ENCODE results near the gene PKD1.

Gene PKD1

DNA sequence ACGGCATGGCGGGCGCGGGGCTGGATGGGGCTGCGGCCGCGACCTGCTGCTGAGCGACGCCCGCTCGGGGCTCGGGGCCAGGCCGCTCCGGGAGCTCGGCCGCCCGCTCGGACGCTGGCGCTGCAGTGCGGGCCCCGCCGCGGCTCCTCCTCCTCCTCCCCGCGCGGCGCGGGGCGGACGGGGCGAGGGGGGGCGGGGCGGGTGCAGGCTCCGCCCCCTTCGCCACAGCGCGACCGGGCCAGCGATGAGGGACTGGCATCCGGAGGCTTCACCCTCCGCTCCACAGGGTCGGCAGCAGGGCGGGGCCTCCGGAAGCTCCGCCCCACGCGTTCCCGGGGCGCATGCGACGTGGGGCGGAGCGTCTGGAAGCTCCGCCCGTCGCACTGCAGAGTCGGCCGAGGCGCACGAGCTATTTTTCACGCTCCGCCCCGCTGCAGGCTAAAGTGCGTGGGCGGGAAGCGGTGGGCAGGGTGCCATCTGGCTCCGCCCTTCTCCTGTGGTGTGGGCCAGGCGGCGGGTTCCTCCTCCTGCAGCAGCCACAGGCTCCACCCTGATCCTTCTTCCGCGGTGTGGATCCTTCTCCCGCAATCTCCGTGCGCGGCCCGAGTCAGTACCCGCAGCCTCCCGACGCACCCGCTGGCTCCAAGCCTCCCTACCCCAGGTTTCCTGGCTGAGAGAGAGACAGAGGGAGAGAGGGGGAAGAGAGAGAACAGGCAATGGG lies at the start of gene PKD1:
PKD1 (minus strand) TSS at position 129 of the 721 bp plus-strand sequence. CDS start 209 bp downstream, outside the sequence.
- DNase-seq (ENCODE audit: low read depth in 2 of 2) = peak; percentile 98

DNA sequence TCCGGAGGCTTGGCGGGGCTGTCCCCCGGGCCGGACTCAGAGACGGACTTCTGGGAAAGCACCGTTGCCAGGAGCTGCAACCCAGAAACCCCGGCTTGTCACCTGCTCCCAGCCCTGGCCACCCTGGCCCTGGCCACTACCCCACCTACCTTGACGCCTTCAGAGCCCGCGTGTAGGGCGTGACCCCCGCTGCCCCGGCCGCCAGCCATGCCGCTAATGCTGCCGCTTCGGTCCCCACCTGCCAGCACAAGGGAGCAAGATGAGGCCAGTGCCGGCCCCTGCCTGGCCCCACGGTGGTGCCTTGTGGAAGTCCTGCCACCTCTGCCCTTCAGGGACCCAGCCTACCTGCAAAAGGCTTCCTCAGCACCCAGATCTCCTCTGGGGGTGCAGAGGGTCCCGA lies 49.3 kb upstream of the PKD1 start:
- no peak for DNase-seq (ENCODE audit: low read depth in 2 of 2)

DNA sequence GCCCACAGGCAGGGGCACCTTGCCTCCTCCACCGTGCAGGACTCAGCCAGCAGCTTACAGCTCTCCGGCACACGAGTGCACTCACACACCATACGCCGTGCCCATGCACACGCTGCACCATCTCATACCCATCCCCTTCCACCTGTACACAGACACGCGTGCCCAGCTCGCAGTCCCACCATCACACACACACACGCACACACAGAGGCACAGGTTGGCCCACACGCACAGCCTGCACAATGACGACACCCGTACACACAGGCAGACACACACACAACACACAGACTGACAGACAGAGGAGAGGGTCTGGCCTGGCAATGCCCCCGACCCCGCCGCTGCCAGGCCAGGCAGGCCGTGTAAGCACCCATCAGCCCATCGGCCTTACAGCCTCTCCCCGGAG lies 48.6 kb upstream of the PKD1 start:
- DNase-seq (ENCODE audit: low read depth in 2 of 2) = no peak

DNA sequence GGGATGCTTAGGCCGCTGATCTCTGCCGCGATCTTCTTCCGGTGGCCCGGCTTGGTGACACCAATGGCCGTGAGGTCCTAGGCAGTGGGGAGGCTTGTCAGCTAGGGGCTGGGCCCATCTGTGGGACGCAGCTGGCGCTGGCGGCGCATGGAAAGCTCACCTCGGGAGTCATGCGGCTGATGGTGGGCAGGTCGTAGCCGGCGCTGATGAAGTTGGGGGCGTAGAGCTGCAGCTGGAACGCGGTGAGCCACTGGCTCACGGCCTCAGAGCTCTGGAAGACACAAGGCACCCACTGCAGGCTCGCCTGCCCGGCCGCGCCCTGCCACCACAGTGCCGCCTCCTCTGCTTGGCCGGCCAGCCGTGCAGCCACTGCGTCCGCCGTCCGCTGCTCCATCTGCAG lies 48.0 kb upstream of the PKD1 start:
- no peak for DNase-seq (ENCODE audit: low read depth in 2 of 2)

DNA sequence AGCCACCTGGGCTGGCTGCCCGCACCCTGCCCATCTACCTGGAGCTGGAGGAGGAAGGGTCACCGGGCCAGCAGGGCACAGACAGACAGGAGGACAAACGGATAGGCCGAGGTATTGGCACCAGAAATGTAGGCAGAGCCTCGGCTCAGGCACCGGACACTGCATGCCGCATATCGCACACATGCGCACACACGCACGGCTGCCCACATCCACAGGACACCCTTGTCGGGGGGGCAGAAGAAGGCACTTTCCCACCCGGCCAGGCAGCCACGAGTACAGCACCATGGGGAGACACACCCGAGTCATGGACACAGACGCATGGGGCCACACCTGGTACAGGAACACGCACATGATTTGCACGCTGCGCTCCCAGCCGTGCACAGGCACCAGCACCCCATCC lies 46.3 kb upstream of the PKD1 start:
- DNase-seq (ENCODE audit: low read depth in 2 of 2) = no peak

DNA sequence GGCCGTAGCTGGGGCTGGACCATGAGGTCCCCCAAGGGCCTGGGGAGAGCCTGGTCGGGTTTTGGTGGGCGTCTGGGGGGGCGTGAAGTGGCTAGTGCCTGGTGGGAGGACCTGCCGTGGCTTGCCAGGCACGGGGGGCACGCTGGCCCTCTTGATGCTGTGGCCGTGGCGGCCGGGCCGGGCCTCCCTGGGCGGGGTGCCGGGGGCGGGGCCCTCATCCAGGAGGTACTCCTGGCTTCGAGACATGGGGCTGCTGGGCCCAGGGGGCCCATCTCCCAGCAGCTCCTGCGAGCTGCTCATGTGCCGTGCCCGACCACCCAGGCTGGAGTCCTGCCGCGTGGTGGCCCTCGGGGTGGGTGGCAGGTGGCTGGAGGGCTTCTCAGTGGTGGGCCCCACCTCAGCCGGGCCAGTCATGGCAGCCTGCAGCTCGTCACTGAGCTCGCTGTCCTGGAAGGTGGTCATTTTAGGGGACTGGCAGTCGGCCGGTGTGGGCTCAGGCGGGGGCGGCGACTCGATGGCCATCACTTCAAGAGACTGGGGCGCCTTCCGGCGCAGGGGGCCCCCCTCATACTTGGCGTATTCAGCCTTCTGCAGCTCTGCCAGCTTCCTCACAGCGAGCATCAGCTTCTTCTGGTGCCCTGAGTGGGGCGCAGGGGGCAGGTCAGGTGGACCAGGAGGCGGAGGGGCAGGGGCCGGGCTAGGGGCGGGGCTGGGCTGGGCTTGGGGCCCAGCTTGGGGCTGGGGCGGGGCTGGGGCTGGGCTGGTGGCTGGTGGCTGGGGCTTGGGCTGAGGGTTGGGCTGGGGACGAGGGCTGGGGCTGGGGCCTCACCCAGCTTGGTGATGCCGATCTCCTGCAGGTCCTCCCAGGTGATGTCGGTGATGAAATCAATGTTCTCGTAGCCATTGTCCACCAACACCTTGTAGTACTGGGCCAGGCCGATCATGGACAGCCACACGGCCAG lies 45.5 kb upstream of the PKD1 start:
- no peak for DNase-seq (ENCODE audit: low read depth in 2 of 2)

DNA sequence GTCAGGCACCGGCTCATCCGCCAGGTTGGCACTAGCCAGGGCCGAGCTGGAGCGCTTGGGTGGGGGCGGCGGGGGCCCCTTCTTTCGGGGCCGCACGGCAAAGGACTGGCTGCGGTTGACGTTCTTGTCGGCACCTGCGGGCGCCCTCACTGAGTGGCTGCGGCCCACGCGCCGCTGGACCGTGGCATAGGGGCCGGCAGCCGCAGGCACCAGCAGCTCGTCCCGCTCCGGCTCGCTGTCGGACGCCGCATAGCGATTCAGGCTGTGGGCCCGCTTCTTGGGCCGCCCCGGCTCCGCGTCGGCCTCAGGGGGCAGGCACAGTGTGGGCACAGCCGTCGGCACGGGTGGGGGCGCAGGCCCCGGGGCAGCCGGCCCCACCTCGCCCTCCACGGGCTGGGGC lies 44.8 kb upstream of the PKD1 start:
- DNase-seq (ENCODE audit: low read depth in 2 of 2) = no peak

DNA sequence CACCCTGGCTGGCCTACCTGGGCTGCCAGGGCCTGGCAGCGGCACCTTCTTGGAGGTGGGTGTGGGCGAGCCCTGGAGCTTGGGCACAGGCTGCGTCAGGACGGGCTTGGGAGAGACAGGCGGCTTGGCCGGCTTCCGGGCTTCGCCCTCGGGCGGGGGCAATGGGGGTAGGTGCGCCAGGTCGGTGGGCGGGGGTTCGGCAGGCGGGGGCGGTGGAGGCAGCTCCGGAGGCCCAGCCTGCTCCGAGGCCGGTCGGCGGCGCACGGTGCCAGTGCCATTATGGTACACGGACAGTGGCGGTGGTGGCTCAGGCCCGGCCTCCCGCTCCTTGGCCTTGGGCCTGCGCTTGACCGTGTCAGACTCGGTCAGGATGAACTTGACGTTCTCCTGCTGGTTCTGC lies 43.9 kb upstream of the PKD1 start:
- DNase-seq (ENCODE audit: low read depth in 2 of 2) = no peak

DNA sequence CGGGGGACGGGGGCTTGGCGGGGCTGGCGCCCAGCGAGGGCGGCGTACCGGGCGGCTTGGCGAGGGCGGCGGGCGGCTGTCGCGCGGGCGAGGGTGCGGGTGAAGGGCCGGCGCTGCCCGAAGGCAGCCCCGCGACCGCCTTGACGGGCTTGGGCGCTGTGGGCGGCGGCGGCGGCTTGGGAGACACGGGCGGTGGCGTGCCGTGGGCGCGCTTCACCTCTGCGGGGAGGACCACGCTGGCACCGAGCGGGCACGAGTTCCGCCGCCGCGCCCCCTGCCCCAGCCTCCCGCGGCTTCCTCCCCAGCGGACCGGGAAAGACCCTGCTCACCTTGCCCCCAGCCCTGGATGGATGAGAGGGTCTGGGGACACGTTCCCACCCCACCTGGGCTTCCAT lies 43.4 kb upstream of the PKD1 start:
- no peak for DNase-seq (ENCODE audit: low read depth in 2 of 2)

DNA sequence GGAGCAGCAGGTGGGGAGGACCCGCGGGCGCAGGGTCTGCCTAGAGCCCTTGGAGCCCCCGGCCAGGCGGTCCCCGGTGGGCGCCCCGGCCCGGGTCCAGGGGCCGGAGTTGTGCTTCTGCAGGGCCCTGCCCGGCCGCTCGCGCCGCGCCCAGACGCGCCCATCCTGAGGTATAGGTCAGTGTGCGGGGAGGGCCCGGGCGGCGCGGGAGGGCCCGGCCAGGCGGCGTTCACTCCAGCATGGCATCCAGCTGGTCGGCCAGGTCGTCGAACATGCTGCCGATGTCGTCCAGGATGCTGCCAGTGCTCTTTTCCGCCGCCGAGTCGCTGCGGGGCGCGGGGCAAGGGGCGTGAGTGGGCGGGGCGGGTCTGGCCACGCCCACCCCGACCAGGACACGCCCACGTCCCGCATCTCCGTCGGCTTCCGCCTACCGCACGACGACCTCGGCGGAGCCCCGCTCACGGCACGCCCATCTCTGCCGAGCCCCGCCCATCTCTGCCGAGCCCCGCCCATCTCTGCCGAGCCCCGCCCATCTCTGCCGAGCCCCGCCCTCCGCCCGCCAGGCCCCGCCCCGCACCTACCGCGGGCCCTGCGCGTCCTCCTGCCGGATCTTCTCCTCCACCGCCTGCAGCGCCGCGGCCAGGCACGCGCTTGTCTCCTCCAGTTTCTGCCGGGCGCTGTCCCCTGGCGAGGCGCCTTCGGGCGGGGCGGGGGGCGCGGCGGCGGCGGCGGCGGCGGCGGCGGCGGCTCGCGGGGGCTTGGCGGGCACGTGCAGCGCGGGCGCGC lies 42.8 kb upstream of the PKD1 start:
- peak in 1 of 2 donors; percentile 28 for DNase-seq (ENCODE audit: low read depth in 2 of 2)

DNA sequence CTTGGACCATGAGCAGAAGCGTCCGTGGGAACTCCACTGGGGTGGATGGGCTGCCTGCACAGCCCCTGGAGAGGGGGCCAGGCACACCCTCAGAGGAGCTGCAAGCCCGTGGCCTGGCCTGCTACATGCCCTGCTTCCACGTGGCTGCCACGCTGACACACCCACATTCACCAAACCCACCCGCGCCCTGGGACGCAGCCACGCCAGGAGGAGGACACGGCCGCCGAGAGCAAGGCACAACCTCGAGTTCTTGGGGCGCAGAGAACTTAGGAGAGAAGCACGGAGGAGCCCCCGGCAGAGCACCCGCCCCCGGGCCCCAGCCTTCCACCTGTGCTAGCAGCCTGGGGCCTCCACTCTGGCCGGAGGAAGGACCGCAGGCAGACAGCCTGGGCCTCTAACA lies 41.9 kb upstream of the PKD1 start:
- no peak for DNase-seq (ENCODE audit: low read depth in 2 of 2)

DNA sequence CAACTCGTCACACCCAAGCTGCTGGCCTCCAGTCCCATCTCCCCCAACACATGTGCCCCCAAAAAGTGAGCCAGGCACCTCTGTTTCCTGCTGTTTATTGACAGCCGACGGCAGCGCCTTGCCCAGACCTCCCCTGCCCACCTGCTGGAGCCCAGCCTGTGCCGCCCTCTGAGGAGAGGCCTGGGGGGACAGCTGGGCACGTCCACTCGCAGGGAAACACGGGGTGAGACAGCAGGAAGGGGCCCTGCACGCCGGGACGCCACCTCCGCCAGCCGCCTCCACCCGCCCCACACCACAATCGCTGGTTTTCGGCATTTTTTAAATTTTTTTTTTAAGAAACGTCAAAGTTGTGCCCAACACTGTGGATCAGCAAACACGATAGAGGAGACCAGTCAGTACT lies 41.4 kb upstream of the PKD1 start:
- DNase-seq (ENCODE audit: low read depth in 2 of 2) = no peak

DNA sequence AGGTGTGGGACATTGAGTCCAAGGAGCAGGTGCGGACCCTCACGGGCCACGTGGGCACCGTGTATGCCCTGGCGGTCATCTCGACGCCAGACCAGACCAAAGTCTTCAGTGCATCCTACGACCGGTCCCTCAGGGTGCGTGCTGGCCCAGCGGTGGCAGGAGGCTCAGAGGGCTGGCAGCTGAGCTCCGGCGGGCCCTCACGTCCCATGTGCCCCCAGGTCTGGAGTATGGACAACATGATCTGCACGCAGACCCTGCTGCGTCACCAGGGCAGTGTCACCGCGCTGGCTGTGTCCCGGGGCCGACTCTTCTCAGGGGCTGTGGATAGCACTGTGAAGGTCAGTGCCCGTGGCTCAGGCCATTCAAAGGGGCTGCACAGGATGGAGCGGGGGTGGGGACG lies 40.3 kb upstream of the PKD1 start:
- DNase-seq (ENCODE audit: low read depth in 2 of 2) = no peak

DNA sequence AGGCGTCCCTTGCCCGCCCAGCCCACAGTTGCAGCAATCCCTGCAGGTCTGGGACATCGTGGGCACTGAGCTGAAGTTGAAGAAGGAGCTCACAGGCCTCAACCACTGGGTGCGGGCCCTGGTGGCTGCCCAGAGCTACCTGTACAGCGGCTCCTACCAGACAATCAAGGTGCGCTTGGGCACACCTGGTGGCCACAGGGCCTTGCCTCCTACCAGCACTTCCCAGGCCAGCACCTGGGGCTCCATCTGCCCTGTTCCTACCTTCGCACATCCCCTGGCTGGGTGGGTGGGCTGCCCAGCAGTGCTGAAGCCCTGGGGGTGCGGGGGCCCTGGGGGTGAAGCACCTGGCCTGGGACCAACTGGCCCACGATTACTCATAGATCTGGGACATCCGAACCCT lies 39.8 kb upstream of the PKD1 start:
- DNase-seq (ENCODE audit: low read depth in 2 of 2) = no peak

DNA sequence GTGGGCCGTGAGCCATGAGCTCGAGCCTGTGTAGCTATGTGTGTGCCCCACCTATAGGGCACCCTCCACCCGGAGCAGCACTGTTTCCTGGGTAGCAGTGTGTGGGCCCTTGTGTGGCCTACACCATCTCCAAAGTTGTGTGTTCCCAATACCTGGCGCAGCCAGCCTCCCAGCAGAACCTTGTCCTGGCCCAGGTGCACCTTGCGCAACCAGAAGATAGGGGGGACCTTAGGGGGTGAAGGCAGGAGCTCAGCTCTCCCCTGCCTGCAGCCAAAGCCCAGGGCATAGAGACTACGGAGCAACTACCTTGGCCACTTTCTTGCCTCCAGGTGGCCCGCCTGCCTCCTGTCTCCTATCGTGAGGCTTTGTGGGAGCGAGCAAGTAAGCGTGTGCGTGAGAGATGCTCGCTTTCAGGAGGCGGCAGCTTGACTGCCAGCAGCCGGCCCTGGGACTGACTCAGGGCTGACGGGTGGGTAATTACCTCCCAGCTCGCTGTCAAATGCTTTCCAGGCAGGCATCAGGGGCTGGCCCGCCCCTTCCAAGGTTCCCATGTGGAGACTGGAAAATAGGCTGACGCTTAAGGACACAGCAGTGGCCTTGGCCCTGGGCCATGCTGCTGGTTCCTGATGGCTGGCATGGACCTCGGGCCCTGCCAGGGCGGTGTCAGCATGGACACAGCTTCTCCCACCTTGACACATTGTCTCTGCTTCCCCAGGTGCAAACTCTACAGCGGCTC lies 38.9 kb upstream of the PKD1 start:
- DNase-seq (ENCODE audit: low read depth in 2 of 2) = no peak

DNA sequence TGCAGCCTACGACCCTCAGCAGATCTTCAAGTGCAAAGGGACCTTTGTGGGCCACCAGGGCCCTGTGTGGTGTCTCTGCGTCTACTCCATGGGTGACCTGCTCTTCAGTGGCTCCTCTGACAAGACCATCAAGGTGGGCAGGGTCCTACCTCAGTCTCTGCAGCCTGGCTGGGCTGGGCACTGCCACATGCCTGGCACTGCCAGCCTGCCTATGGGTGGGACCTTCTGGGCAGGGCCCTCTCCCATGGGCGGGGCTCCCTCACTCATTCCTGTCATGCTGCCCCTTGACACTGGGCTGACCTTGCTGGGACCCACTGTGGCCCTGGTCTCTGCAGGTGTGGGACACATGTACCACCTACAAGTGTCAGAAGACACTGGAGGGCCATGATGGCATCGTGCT lies 38.2 kb upstream of the PKD1 start:
- DNase-seq (ENCODE audit: low read depth in 2 of 2) = no peak

DNA sequence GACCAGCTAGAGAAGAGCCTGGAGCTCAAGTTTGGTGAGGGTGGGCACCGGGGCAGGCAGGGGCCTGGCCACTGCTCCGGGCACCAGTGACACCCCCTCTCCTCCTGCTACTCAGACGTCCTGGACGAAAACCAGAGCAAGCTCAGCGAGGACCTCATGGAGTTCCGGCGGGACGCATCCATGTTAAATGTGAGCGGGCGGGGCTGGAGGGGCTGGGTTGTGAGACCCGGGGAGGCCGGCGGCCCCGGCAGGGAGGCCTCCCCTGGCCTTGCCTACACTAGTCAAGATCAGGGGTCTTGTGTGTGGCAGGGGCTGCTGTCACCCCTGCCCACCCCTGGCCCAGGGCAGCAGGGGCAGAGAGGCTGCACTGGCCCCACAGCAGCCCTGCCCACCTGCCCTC lies 37.7 kb upstream of the PKD1 start:
- DNase-seq (ENCODE audit: low read depth in 2 of 2) = no peak

DNA sequence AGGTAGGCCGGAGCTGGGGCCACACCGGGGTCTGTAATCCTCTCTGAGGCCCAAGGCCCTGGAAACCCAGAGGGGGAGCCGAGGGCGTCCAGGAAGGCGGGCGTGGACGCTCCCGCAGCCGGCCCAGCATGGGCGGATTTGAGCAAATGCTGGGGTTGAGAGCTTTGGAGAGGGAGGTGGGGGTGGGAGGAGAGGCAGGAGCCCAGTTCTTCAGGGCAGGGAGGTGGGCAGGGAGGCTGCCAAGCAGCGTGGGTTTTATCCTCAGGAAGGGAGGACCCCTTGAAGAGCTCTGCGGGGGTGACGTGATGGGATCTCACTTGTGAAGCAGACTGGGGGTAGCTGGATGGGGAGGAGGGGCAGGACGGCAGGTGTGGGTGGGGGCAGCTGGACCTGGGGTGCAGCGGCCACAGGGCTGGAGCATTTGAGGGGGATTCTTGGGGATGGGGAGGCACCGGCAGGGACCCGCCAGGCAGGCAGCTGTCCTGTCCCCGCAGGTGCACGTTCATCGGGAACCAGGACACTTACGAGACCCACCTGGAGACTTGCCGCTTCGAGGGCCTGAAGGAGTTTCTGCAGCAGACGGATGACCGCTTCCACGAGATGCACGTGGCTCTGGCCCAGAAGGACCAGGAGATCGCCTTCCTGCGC lies 37.1 kb upstream of the PKD1 start:
- no peak for DNase-seq (ENCODE audit: low read depth in 2 of 2)

DNA sequence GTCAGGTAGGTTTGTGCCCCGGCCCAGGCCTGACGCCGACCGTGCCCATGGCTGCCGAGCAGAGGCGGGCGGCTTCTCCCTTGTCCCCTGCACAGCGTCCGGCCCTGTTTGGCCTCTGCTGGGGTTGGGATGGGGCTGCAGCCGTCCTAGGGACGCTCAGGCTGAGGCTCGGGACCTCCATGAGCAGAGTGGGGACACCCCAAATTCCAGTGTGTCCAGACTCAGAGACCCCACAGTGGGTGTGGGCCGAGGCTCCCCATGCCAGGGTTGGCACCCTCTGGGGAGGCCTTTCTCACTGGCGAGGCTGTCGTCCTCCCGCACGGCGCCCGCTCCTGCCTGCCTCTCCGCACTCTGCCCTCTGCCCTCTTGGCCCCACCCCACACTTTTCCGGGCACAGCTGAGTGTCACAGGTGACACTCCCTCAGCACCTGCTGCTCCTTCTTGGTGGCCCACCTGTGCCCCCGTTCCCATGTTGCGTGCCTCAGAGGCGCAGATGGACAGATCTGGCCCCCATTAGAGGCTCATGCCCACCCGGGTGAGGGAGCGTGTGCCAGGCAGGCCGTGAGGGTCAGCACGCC lies 36.0 kb upstream of the PKD1 start:
- no peak for DNase-seq (ENCODE audit: low read depth in 2 of 2)

DNA sequence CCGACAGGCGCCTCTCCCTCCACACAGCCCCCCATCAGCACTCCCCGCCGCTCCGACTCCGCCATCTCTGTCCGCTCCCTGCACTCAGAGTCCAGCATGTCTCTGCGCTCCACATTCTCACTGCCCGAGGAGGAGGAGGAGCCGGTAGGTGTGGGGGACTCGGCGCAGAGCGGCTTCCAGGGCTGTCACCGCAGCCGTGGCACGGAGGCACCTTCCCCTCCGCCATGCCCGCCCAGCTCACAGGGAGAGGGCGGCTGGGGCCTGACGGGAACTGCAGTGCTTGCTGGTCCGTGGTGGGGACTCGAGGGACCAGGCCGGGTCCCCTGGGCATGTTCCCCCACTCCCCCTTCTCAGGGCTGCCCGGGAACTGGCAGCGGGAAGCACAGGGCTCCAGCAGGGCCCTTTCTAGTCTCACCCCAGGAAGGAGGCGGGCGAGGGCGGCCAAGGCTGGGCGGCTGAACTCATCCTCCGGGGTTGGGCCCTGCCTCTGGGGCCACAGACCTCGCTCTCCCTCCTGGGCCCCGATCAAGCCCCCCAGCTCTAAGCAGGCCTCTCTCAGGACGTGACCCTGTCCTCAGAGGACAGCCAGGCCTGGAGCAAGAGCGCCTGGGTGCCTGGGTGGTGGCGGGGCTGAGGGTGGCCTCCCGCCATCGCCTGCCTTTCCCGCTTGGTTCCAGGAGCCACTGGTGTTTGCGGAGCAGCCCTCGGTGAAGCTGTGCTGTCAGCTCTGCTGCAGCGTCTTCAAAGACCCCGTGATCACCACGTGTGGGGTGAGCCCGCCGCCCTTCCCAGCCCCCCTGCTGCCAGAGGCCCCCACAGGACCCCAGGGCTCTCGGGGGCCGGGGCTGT lies 35.1 kb upstream of the PKD1 start:
- DNase-seq (ENCODE audit: low read depth in 2 of 2) = no peak
